Measurements from ENCODE around the gene SEPHS2. TPM values are rescaled to one million over a fixed set of nuclear protein-coding genes. Genes with fewer than 3 reads are reported as not detected.

The SEPHS2 gene
- total RNA-seq, 1 donor from 2014 or later: 43.2 TPM

GRCh38 chr16:30429678-30430427 lies 15.8 kb downstream of the SEPHS2 start, which contains the start of gene DCTPP1:
Gene DCTPP1, minus strand, starts transcription at chr16:30430030. Its CDS starts 50 bp downstream, at chr16:30429980.
- peaks cover 2% of the 10 kb centered on the region for H3K4me1 Mint-ChIP-seq (ENCODE audit: low read depth, unreplicated experiment)

DNA sequence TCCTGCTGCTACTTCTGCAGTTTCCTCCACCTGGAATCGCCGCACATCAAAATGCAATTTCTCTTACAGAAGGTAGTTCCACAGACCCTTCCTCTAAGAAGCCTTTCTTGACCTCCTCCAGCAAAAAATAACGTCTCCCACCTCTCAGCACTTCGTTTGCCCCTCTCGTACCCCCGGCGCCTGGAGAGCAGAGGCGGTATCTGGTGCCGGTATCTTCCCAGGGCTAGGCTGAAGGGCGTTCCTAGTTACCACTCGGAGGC lies 16.3 kb downstream of the SEPHS2 start:
- Mint-ChIP-seq H3K27ac (ENCODE audit: unreplicated experiment) (no peak overlapping the region), H3K4me1 (ENCODE audit: low read depth, unreplicated experiment) (peaks cover 2% of the 10 kb centered on the region), H3K36me3 (ENCODE audit: unreplicated experiment) (peaks cover 4% of the 10 kb centered on the region), H3K4me3 (ENCODE audit: unreplicated experiment) (no peak overlapping the region), H3K9me3 (ENCODE audit: unreplicated experiment) (peaks cover 2% of the 10 kb centered on the region), H3K27me3 (ENCODE audit: unreplicated experiment) (peaks cover 3% of the 10 kb centered on the region)
- TF ChIP-seq, protein P1, sequence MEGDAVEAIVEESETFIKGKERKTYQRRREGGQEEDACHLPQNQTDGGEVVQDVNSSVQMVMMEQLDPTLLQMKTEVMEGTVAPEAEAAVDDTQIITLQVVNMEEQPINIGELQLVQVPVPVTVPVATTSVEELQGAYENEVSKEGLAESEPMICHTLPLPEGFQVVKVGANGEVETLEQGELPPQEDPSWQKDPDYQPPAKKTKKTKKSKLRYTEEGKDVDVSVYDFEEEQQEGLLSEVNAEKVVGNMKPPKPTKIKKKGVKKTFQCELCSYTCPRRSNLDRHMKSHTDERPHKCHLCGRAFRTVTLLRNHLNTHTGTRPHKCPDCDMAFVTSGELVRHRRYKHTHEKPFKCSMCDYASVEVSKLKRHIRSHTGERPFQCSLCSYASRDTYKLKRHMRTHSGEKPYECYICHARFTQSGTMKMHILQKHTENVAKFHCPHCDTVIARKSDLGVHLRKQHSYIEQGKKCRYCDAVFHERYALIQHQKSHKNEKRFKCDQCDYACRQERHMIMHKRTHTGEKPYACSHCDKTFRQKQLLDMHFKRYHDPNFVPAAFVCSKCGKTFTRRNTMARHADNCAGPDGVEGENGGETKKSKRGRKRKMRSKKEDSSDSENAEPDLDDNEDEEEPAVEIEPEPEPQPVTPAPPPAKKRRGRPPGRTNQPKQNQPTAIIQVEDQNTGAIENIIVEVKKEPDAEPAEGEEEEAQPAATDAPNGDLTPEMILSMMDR (IDR thresholded peaks at IDR 0.05; ENCODE audit: partially characterized antibody, unreplicated experiment): no peak
- DNase-seq: no peak

More at GRCh38 chr16:30429678-30430427, 15.8 kb downstream of the SEPHS2 start, which contains the start of gene DCTPP1:
- Mint-ChIP-seq H3K27me3 (ENCODE audit: unreplicated experiment) (peaks cover 5% of the 10 kb centered on the region), H3K9me3 (ENCODE audit: unreplicated experiment) (peaks cover 2% of the 10 kb centered on the region), H3K4me3 (ENCODE audit: unreplicated experiment) (no peak within 1 kb of the TSS), H3K36me3 (ENCODE audit: unreplicated experiment) (peaks cover 4% of the 10 kb centered on the region), H3K27ac (ENCODE audit: unreplicated experiment) (no peak within 1 kb of the TSS)
- TF ChIP-seq, protein P1 (IDR thresholded peaks at IDR 0.05; ENCODE audit: partially characterized antibody, unreplicated experiment): peak; percentile 82
- peak; percentile 87 for DNase-seq

GRCh38 chr16:30428055-30428454 lies 17.6 kb downstream of the SEPHS2 start:
- TF ChIP-seq, protein P1 (IDR thresholded peaks at IDR 0.05; ENCODE audit: partially characterized antibody, unreplicated experiment): no peak
- Mint-ChIP-seq H3K27ac (ENCODE audit: unreplicated experiment) (no peak overlapping the region), H3K27me3 (ENCODE audit: unreplicated experiment) (peaks cover 1% of the 10 kb centered on the region), H3K4me1 (ENCODE audit: low read depth, unreplicated experiment) (peaks cover 2% of the 10 kb centered on the region), H3K36me3 (ENCODE audit: unreplicated experiment) (no peaks in the 10 kb centered on the region), H3K9me3 (ENCODE audit: unreplicated experiment) (no peaks in the 10 kb centered on the region), H3K4me3 (ENCODE audit: unreplicated experiment) (peak overlapping the region; percentile 17)
- DNase-seq: no peak

- Mint-ChIP-seq H3K4me3 (ENCODE audit: unreplicated experiment) (no peak overlapping the region), H3K4me1 (ENCODE audit: low read depth, unreplicated experiment) (peaks cover 3% of the 10 kb centered on the region), H3K36me3 (ENCODE audit: unreplicated experiment) (no peaks in the 10 kb centered on the region), H3K9me3 (ENCODE audit: unreplicated experiment) (peaks cover 9% of the 10 kb centered on the region), H3K27ac (ENCODE audit: unreplicated experiment) (no peak overlapping the region), H3K27me3 (ENCODE audit: unreplicated experiment) (peaks cover 14% of the 10 kb centered on the region)
- TF ChIP-seq, protein P1 (IDR thresholded peaks at IDR 0.05; ENCODE audit: partially characterized antibody, unreplicated experiment): no peak
- DNase-seq: no peak
Measured at GRCh38 chr16:30421010-30421409, 24.7 kb downstream of the SEPHS2 start.
